Hematopoietic multipotent progenitor cell treated with erythropoietin and hydrocortisone succinate and interleukin-3 and kit ligand, for 8 days (in vitro differentiated cells): ENCODE data around the gene TXNRD2.
A peak's percentile ranks its signal among the peaks of the same experiment; 100 is the strongest.
"Not testable (repeated sequence)": the region's sequence is repeated elsewhere in the genome, so short reads cannot be mapped to it uniquely, and the experiment has no call there.

Experiments used
- DNase-seq: peaks from one replicate; pipeline ENCODE4 v3.0.0-alpha.2; 2015

Gene TXNRD2

GRCh38 chr22:19841641-19842392, 99.8 kb downstream of the TXNRD2 start:
- DNase-seq = no peak

GRCh38 chr22:19840955-19841640, 100.5 kb downstream of the TXNRD2 start:
- no peak for DNase-seq

GRCh38 chr22:19840059-19840458, 101.6 kb downstream of the TXNRD2 start:
- no peak for DNase-seq

DNA sequence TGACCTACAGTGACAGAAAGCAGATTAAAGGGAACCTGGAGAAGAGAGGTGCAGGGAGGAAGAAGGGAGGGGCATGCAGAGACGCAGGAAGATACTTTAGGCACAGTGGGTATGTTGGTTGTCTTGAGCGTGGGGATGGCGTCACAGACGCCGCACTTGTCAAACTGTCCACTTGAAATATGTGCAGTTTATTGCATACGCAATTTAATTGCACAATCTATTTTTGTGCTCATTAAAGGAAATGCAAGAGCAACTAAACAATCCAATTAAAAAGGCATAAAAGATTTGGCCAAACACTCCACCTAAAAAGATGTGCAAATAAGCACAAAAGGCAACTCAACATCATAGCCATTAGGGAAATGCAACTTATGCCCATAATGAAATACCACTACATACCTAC, 103.7 kb downstream of the TXNRD2 start:
- DNase-seq = no peak

GRCh38 chr22:19836512-19836911, 105.1 kb downstream of the TXNRD2 start:
- no peak for DNase-seq

GRCh38 chr22:19834599-19834998, 107.0 kb downstream of the TXNRD2 start:
- no peak for DNase-seq

DNA sequence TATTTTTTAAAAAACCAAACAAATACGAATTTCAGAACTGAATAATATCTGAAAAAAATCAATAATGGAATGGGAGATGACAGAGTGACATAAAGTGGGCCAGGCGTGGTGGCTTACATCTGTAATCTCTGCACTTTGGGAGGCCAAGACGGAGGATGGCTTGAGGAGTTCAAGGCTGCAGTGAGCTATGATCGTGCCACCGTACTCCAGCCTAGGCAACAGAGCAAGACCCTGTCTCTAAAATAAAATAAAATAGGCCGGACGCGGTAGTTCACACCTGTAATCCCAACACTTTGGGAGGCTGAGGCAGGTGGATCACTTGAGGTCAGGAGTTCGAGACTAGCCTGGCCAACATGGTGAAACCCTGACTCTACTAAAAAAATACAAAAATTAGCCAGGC, 108.3 kb downstream of the TXNRD2 start:
- DNase-seq = not testable (repeated sequence)

- DNase-seq = no peak
Measured at GRCh38 chr22:19832476-19833108, 109.0 kb downstream of the TXNRD2 start.

GRCh38 chr22:19831979-19832378, 109.6 kb downstream of the TXNRD2 start:
- not testable (repeated sequence) for DNase-seq

- no peak for DNase-seq
Measured at GRCh38 chr22:19831016-19831415, 110.6 kb downstream of the TXNRD2 start.

DNA sequence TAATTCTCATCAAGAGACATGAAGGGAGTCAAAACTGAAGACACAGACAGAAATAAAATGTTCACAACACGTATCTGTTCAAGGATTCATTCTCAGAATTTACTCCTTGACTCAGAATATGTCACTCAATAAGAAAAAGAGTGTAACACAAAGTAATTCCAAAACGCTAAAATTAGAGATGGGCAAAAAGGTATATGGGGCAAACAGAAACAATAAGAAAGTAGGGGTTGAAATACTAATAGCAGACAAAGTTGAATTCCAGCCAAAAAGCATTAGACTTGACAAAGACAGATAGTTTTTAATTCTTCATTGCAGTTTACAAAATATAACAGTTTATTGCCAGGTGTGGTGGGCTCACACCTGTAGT, 113.6 kb downstream of the TXNRD2 start:
- no peak for DNase-seq

DNA sequence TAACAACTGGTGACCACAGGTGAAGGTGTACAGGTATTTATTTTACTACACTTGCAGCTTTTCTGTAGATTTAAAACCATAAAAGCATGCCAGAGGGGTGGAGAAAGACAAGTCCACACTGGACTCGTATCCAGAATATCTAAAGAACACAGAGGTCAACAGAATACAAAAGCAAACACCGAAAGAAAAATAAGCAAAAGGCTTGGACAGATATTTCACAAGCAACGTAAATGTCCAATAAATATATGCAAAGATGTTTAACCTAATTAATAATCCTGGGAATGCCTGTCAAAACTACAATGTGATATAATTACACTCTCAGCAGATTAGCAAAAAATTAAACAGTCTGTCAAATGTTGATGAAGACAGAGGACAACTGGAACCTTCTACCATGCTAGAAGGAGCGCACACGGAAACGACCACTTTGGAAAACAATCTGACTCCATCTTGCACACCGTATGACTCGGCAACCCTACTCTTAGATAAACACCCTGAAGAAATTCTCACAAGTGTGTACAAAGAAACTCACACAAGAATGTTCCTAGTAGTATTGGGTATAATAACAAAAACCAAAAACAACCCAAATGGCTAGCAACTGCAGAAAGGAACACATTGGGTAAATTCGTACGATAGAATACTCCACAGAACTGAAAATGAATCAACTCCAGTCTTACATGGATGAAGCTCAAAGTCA, 114.1 kb downstream of the TXNRD2 start:
- DNase-seq = no peak

- DNase-seq = peak; percentile 10
Measured at GRCh38 chr22:19826619-19826950, 115.0 kb downstream of the TXNRD2 start.

DNA sequence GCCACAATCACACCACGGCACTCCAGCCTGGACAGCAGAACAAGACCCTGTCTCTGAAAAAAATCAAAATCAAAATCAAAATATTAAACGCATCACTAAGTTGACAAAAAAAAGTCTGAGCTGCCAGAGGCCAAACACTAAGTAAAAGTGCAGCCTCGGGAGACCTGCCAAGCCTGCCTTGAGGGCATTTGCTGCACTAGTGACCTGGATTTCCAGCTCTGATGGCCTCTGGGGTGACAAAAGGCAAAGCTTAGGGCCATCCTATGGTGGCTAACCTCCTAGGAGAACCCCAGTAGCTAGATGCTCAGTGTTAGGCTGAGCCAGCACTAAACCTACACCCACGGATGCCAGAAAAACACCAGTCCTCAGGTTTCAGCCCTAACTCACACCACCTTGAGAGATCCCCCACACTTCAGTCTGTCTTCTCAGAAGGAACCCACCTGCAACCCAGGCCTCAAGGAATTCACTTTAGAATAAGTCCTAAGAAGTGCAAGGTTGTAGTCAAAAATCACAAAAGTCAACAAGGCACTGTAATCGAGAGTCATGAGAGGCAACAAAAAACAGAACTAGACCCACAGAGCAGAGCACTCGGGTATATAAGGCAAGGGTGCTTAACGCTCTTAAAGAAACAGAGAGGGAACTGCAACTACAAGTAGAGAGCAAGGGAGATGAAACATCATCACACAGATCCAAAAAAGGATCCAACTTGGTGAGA, 115.6 kb downstream of the TXNRD2 start:
- DNase-seq = no peak
